Cardiac muscle cell (in vitro differentiated cells and primary cell): ENCODE data around the gene PHLPP1. TPM values are rescaled to one million over a fixed set of nuclear protein-coding genes. Genes with fewer than 3 reads are reported as not detected.
"Not testable (repeated sequence)": the region's sequence is repeated elsewhere in the genome, so short reads cannot be mapped to it uniquely, and the experiment has no call there.

Source experiments
- DNase-seq, 2 donors: peaks; one replicate each; pipeline versions ENCODE4 v3.0.0 to v3.0.0-alpha.2; 2010 to 2017; ENCODE audit warnings: low read depth in 1 of 2, low spot score in 1 of 2
- H3K27ac ChIP-seq: fragments of 200-600 bp; sonication (generic); 2 replicates; pipeline ENCODE4 v1.5.1; 2016
- H3K27me3 ChIP-seq: fragments of 200-600 bp; sonication (generic); 2 replicates; pipeline ENCODE4 v1.6.0; 2016; ENCODE audit warnings: control low read depth
- H3K36me3 ChIP-seq: fragments of 200-600 bp; sonication (generic); 2 replicates; pipeline ENCODE4 v1.5.1; 2016; ENCODE audit warnings: control low read depth
- H3K4me1 ChIP-seq: fragments of 200-600 bp; sonication (generic); 2 replicates; pipeline ENCODE4 v1.8.1; 2017; ENCODE audit warnings: low read depth, mild to moderate bottlenecking, mixed run types
- H3K4me3 ChIP-seq: fragments of 200-600 bp; sonication (generic); 2 replicates; pipeline ENCODE4 v1.5.1; 2016; ENCODE audit warnings: mild to moderate bottlenecking
- H3K9me3 ChIP-seq: fragments of 200-600 bp; sonication (generic); 2 replicates; pipeline ENCODE4 v1.5.1; 2017; ENCODE audit warnings: low read depth, mild to moderate bottlenecking, control low read depth
- CTCF ChIP-seq: IDR thresholded peaks from 2 replicates; pipeline ENCODE4 v1.5.1; 2012; ENCODE audit warnings: low read depth, mild to moderate bottlenecking, low read length
- polyA plus RNA-seq: library from polyadenylated mRNA; unstranded; fragments of >200 nt; fragmentation: Nextera tagmentation; extraction: Ambion mirVana; gene quantifications from 2 replicates; pipeline ENCODE4 v1.2.1, GENCODE V29; 2016
- total RNA-seq: library from RNA; depleted of rRNA; stranded (reverse); fragments of >200 nt; gene quantifications from 2 replicates; pipeline ENCODE4 v1.2.3, GENCODE V29; 2016

Gene PHLPP1
- total and polyA plus RNA-seq, 2 experiments from 2014 or later, result 6.3 to 25.8 TPM

- Histone ChIP-seq H3K36me3 (no peaks in the 10 kb centered on the region), H3K9me3 (no peaks in the 10 kb centered on the region), H3K27ac (no peak overlapping the region), H3K27me3 (no peaks in the 10 kb centered on the region), H3K4me3 (no peak overlapping the region), H3K4me1 (peaks cover 10% of the 10 kb centered on the region)
- no peak for DNase-seq
- no peak for TF ChIP-seq CTCF
Observed at GRCh38 chr18:62807396-62807795, 92.1 kb downstream of the PHLPP1 start.

GRCh38 chr18:62808123-62808522 lies 92.8 kb downstream of the PHLPP1 start:
- no peaks in the 10 kb centered on the region for H3K27me3 ChIP-seq
- no peaks in the 10 kb centered on the region for H3K36me3 ChIP-seq
- peaks cover 15% of the 10 kb centered on the region for H3K4me1 ChIP-seq
- TF ChIP-seq CTCF, result no peak
- no peak overlapping the region for H3K27ac ChIP-seq
- no peak for DNase-seq
- H3K9me3 ChIP-seq, result no peaks in the 10 kb centered on the region
- no peak overlapping the region for H3K4me3 ChIP-seq

- H3K9me3 ChIP-seq, H3K36me3 ChIP-seq, H3K27ac ChIP-seq, H3K4me3 ChIP-seq, H3K27me3 ChIP-seq, DNase-seq: not testable (repeated sequence)
- peaks cover 25% of the 10 kb centered on the region for H3K4me1 ChIP-seq
Observed at GRCh38 chr18:62809445-62809844, 94.1 kb downstream of the PHLPP1 start.

- TF ChIP-seq CTCF, result no peak
- no peak overlapping the region for H3K4me3 ChIP-seq
- no peaks in the 10 kb centered on the region for H3K36me3 ChIP-seq
- no peak overlapping the region for H3K27ac ChIP-seq
- no peaks in the 10 kb centered on the region for H3K27me3 ChIP-seq
- no peaks in the 10 kb centered on the region for H3K9me3 ChIP-seq
- DNase-seq, result no peak
- H3K4me1 ChIP-seq, result peaks cover 28% of the 10 kb centered on the region
Observed at GRCh38 chr18:62809900-62810299, 94.6 kb downstream of the PHLPP1 start.

GRCh38 chr18:62810682-62811081 lies 95.3 kb downstream of the PHLPP1 start:
- no peak for TF ChIP-seq CTCF
- no peaks in the 10 kb centered on the region for H3K27me3 ChIP-seq
- no peak overlapping the region for H3K27ac ChIP-seq
- no peak overlapping the region for H3K4me3 ChIP-seq
- H3K9me3 ChIP-seq, result no peaks in the 10 kb centered on the region
- no peak for DNase-seq
- H3K4me1 ChIP-seq, result peaks cover 31% of the 10 kb centered on the region
- no peaks in the 10 kb centered on the region for H3K36me3 ChIP-seq

- no peak for TF ChIP-seq CTCF
- H3K27ac ChIP-seq, result peak overlapping the region; percentile 15
- H3K4me1 ChIP-seq, result peaks cover 33% of the 10 kb centered on the region
- H3K36me3 ChIP-seq, result no peaks in the 10 kb centered on the region
- H3K27me3 ChIP-seq, result no peaks in the 10 kb centered on the region
- H3K9me3 ChIP-seq, result no peaks in the 10 kb centered on the region
- no peak overlapping the region for H3K4me3 ChIP-seq
- DNase-seq, result no peak
Observed at GRCh38 chr18:62811674-62812073, 96.3 kb downstream of the PHLPP1 start.
